Stimulated activated CD4-positive, alpha-beta T cell treated with anti-CD3 and anti-CD28 coated beads, Interleukin-2, amount 100 ng/mL, for 24 hours (primary cell): ENCODE data around the gene MRPL37.
"Not testable (repeated sequence)": the region's sequence is repeated elsewhere in the genome, so short reads cannot be mapped to it uniquely, and the experiment has no call there.

Source experiments
- DNase-seq, 2 donors: peaks; one replicate each; pipeline ENCODE4 v3.0.0-alpha.2; 2020

The MRPL37 gene

DNA sequence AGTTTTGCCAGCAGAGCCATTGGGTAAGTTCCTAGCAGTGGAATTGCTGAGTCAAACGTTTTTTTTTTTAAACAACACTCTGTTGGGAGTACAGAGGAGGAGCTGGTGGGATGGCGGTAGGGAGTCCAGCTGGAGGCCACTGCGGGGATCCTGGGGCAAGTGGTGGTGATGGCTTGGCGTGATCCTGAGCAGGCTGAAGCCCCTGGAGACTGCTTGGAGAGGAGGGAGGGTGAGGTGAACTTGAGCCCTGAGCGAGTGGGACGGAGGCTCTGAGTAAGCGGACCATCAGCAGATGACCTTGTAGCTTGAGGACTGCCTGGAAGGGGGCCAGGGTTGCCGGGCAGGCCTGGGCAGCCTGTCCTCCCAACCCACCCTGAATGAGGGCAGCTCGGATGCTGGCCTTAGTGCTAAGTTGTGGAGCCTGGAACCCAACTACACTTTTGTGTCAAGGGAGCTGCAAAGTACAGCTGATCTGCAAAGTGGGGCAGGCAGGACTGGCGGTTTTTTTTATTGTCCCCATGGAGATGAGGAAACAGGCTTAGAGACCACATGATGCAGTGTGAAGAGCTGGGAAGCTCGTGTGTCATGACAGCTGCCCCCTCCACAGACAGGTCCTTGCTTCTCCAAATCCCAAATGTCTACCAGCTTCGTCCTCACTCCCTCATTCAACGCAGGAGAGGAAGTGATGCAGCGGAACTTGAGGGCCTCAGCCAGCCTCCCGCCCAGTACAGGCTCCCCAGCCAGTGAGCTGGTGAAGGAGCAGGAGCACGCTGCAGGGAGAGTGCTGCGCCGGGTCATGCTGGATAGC lies 20.2 kb downstream of the MRPL37 start:
- no peak for DNase-seq

DNA sequence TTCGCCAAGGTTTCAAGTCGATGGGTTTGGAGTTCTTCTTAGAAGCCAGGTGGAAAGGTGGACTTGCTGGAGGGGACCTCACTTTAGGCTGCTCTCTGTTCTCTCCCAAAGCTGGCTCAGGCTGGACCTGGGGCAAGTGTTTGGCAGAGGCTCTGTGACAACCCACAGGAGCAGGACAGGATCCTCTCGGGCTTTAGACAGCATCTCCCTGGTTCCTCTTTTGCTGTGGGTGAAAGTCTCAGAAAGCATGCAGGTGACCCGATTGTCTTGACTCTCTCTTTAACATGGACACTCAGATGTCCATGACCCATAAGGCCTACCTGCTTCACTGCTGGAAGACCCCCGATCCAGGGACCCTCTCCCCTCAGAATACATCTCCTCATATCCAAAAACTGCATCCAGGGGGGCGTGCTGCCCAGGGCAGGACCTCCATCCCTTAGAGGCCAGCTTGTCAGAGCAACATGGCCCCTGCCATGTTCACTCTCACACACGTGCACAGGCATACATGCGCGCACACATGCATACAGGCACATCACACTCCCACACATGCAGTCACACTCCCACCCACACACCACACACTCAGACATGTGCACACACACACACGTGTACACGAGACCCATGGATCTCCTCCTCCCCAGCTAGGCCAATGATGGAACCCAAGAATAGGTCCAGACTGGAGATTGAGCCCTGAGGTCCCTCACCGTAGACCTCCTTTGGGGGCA lies 21.3 kb downstream of the MRPL37 start:
- no peak for DNase-seq

DNA sequence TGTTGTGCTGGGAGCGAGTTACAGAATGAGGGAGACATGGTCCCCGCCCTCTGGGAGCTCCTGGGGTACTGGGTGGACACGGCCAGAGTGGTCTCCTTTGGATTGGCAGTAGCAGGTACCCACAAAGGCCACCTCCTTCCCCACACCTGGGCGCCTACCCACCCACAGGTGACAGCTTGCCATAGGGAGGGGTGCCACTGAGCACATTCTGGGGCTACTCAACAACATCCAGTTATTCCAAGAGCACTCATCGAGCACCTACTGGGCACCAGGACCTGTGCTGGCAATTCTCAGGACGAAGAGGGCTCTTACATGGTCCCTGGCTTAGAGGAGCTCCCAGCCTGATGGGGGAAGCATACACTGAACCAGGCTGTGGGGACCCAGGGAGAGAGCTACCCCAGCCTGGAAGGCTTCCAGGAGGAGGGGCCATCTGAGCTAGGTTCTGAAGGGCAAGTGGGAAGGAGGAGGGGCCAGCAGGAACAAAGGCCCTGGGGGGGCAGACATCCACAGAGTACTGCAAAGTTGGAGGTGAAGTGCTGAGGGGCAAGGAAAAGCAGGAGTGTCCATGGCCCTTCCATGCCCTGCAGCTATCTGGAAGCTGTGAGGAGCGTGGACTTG lies 22.0 kb downstream of the MRPL37 start:
- DNase-seq, result no peak

DNA sequence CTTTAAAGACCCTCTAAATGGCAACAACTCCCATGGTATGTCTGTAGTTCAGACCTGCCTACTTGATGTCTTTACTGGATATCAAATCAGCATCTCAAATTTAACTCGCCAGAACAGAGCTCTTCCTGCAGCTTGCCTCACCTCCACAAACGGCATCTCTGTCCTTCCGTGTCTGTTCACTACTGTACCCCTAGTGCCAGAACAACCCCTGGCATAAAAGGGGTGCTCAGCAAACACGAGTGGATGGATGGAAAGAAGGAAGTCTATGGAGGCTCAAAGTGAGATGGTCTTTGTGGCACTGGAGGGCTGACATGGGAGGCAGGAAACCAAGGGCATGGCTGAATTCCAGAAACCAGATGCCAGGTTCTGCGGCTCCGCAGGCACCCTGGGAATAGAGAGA lies 22.7 kb downstream of the MRPL37 start:
- no peak for DNase-seq

DNA sequence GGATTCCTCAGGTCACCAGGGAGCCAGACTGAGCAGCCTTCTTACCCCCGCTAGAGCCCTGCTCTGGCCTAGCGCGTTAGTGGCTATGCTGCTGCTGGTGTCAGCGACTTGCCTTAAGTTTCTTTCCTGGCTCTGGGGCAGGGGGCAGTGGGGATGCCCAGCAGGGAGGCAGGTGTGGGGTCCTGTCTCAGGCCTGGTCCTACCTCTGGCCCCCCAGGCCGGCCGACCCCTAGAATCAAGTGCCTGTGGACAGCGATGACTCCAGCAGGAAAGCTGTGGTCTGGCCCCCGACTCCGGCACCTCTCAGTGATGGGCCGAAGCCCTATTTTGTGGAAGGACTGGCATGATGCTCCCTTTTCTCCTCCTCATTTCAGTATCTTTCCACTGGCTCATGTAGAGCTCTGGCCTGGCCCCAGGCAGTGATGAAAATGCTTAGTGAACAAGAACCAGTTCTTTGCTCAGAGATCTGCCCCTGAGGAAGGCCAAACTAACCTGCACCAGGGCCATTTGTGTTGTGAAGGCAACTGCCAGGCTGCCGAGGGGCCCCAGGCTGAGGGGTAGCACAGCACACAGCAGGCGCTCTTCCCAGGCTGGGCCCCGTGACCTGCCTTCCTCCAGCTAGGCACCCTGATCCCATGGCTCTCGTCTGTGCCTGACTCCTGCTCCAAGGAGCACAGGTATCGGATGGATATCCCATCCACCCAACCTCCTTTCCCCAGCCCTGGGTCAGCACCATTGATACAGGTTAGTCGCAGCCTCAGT lies 23.7 kb downstream of the MRPL37 start:
- DNase-seq, result no peak

DNA sequence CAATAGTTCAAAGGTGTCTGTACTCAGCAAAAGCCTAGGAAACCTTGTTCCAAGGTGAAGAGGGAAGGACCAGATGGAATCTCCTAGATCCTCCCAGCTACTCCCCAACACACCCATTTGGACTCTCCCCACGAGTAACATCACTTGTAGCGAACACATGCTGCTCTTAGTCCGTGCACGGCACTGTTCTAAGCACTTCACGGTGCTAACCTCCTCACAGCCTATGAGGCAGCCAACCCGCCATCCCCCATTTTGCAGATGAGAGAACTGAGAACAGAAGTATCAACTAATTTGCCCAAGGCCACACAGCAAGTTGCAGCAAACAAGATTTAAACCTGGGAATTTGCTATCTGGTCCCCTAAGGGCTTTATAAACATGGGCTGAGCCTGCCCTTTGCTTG lies 24.3 kb downstream of the MRPL37 start:
- DNase-seq, result no peak

DNA sequence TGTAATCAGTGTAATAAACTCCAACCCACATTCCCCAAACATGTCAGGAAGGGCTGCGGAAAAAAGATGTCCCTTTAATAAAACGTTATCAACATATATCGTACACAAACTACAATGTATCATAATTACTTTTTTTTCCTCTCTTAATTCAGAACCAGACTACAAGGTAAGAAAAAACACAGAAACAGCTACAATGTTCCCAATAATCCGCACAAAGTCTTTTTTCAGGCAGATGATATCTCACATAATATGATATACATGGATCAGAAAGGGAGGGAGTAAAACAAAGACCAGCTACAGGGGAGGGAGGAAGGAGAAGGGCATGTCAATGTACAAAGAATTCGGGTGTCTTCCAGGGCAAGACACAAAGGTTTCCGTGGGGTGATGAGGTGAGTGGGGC lies 25.4 kb downstream of the MRPL37 start:
- no peak for DNase-seq

DNA sequence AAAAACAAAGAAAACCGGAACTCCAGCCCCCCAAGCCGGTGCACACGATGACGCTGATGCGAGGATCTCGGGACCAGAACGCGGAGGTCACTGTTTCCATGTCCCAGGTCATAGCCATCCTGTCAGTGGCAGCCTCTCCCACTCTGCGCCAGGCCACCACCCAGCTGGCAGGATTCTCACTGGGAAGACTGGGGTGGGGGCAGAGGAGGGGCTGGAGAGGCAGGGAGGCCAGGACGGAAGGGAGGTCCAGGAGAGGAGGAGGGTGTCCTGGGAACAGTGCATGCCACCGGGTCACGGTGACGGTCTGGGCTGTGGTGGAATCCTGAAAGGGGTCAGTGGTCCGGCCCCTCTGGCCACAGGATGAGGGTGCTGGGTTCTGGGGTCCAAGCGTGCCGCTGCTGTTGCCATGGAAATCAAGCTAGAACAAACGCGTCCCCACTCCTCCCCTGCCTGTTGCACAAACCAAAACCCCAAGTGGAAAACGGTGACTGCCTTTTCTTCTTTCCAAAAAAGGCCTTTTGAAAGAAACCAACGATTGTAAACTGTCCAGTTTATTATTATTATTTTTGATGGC lies 26.1 kb downstream of the MRPL37 start:
- DNase-seq, result no peak

DNA sequence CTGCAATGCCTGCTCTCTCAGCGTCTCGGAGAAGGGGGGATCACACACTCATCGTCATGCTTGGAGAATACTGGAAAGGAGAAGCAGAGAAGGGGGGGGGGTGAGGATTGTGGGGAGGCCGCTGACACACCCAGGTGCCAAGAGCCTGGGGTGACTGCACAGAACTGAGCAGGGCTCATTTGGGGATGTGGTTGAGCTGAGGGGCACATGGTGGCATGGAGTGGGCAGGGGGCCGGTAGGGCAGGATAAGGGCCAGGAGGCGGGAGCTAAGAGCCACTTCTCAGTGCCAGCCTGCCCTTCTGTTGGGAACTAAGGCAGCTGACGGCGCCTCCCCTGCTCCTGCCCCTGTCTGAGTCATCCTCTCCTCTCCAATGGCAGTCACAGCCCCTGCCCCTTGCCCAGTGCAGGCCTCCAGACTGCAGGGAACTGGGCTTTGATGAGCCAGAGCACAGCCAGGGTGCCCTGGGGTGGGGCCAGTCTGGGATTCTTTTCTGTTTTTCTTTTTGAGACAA lies 27.2 kb downstream of the MRPL37 start:
- DNase-seq, result no peak

DNA sequence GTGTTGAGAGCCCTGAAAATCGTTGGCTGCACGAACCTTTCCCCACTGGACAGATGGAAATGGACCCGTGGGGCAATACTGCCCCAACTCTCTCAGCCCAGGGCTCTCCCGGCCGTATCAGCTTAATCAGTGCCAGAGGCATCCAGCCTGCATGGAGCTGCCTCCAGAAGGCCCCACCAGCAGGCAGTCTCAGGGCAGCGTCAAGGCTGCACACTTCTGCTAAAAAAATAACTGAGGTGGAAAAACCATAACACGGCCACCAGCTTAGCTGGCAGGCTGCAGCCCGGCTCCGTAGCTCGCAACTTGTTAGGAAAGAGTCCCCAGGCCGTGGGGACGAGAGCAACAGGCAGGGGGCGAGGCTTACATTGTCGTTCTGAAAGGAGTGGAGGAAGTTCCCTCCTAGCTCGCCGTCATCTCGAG lies 27.9 kb downstream of the MRPL37 start:
- DNase-seq, result no peak

DNA sequence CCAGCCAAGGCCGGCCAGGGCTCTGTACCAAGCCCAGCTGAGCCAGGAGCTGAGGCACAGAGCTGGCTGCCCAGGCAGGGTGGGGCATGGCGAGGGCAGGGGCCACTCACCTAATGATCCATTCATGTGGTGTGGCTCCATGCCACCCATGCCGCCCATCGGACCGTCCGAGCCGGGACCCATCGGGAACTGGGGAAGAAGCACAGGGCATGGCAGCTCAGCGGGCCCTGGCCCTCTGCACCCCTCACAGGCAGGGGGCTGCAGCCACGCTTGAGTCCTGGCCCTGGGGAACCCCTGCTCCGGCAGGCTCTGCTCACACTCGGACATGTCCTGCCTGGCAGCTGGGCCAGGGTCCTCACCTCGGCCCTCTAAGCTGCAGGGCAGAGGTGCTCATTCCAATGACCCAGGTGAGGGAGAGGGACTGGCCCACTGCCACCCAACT lies 28.7 kb downstream of the MRPL37 start:
- no peak for DNase-seq

DNA sequence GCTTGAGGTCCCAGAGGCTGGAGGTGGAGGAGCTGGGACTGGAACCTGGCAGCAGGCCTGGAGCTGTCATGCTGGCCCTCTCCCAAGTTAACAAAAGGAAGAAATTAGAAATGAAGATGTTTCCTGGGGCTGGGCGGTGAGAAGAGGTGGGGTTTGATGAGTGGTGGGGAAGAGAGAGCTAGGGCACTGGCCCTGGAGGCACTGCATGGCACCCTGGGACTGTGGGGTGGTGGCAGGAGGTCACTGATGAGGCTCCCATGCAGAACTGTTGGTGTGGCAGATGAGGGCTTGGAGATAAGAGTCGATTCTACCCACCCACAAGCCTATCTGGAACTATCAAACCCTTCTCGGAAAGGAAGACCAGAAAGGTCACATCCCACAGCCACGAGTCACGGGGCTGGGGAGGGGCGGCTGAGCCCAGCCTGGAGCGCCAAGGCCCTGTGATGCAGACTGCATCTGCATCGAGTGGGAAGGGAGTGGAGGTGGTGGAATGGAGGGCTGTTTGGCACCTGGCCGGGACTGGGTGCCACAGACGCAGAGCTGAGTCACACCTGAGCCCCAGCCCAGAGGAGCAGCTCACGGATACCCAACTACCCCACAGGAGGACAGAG lies 29.4 kb downstream of the MRPL37 start:
- DNase-seq, result peak; percentile 33 to 40

DNA sequence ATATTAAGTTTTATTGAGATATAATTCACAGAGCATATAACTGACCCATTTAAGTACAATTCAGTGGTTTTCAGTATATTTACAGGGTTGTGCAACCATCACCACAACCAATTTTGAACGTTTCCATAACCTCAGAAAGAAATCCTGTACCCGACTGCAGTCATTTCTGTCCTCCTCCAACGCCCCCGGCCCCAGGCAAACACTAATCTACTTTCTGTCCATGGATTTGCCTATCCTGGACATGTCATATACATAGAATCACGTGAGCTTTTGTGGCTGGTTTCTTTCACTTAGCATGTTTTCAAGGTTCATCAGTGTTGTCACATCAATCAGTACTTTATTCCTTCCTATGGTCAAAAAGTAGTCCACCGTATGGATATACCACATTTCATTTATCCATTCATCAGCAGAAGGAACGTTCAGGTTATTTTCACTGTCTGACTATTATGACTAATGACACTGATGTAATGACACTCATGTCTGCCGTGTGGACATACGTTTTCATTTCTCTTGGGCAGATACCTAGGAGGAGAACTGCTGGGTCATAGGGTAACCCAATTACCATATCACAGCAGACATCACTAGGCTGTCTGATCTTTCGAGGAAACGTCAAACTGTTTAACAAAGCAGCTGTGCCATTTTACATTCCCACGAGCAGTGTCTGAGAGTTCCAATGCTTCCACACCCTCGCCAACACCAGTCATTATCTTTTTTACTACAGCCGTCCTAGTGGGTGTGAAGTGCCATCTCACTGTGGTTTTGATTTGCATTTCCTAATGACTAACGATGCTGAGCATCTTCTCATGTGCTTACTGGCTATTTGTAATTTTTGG lies 30.8 kb downstream of the MRPL37 start:
- peak; percentile 44 to 68 for DNase-seq

DNA sequence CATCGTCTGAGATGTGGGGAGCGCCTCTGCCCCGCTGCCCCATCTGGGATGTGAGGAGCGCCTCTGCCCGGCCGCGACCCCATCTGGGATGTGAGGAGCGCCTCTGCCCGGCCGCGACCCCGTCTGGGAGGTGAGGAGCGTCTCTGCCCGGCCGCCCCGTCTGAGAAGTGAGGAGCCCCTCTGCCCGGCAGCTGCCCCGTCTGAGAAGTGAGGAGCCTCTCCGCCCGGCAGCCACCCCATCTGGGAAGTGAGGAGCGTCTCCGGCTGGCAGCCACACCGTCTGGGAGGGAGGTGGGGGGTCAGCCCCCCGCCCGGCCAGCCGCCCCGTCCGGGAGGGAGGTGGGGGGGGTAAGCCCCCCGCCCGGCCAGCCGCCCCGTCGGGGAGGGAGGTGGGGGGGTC lies 33.2 kb downstream of the MRPL37 start:
- DNase-seq, result not testable (repeated sequence)

DNA sequence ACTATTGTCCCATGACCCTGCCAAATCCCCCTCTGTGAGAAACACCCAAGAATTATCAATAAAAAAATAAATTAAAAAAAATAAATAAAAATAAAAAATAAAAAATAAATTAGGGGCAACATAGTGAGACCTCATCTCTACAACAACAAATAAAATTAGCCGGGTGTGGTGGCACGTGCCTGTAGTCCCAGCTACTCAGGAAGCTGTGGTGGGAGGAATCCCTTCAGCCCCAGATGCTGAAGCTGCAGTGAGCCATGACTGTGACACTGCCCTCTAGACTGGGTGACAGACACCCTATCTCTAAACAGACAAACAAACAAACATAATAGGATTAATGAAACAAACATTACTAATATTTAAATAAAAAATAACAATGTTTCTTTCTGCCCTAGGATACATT lies 34.3 kb downstream of the MRPL37 start:
- DNase-seq, result no peak

DNA sequence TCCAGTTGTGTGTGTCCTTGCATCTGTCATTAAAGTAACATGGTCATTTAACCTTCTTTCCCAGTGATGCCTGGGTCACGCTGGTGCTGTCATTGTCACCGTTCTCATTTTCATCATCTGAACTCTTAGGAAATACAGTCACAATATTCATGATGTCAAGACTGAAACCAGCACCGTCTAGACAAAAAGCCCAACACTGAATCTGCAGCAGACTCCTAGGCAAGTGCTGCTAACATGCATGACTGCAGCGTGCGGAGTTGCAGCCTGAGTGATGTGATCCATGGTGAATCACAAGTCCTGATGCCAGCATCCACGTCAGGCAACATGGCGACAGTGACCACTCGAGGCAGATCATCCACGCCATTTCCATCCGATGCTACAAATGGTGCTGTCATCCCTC lies 37.6 kb downstream of the MRPL37 start:
- no peak for DNase-seq

DNA sequence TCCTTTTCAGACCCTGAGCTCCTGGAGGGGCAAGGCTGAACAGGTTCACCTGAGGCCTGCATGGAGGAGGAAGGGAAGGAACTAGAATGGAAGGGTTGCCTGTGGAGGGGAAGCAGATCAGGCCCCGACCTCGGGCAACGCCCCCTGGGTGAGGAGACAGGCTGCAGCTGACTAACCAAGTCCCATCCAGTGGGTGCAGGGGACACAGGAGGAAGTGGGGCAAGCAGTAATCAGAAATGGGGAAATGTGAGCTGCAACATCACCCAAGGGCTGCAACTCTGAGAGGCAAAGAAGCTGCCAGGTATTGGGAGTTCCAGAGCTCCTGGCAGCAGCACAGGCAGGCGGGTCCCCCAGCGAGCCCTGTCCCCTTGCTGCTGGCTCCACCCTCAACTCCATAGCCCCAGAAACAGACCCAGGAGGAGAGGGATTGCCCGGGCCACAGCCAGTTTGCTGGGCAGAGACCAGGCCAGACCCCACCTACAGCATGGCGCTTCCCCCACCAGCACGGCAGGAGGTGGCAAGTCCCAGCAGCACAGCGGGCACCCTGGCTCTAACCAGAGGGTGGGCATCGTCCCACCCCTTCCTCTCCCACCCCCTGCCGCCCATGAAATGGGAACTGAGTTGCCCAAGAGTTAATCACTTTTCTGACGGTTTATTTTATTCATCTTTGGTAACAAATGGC lies 38.5 kb downstream of the MRPL37 start:
- no peak for DNase-seq

DNA sequence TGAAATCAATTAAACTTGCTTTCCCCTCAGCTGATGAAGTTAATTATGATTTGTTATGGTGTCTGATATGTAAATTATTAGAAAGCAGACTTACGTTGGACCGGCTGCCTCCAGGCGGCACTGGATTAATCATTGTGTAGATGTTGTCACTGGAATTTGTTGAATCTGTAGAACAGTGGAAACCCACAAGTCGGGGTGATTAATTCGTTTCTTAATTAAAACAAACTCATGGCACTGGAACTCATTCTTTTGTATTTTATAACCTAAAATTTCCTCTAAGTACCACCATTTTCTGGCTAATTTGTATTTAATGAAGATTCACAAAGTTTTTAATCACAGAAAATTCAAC lies 39.0 kb downstream of the MRPL37 start:
- no peak for DNase-seq

DNA sequence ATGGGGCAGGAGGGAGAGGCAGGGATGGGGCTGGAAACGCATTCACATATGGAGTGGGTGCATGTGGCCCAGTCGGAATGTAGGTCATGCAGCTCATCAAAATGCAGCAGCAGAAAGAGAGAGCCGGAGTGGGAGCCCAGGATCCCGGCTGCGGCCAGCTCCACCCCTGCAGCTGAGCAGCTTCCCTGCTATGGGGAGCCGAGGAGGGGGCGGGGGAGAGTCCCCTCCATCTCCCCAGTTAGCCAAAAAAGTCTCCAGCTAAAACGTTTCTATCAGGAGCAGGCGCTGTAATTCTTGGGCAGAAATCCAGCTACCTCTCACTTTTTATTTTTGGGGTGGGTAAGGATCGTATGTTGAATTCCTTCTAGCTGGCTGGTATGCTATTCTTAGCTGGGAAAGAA lies 39.7 kb downstream of the MRPL37 start:
- no peak for DNase-seq

DNA sequence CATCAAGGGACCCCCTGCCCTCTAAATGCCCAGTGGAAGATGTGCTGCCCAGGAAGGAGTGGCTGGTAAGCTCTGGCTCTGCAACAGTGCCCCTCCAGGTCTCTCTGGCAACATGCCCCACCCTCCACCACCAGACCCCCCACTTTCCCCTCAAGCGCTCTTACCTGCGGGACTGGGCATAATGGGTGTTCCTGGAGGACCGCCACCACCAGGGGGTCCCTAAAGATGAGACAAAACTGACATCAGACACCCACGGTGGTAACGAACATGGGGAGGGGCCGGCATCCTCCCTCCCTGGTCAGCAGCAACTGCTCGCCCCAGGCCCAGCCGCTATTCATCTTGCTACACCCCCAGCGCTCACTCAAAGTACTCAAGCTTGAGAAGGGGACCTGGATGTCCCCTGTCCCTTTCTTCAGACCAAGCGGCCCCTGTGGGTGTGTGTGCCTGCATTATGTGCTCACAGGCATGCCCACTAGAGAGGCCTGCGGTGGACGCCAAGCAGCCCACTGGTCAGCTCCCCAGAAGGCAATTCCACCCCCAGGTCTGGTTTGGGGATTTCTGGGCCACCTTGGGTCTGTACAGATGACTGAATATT lies 40.9 kb downstream of the MRPL37 start:
- no peak for DNase-seq
